Coronary artery (tissue), 2 donors: ENCODE measurements around the gene MAGI1.

ENCODE experiments used
- DNase-seq: peaks from one replicate; pipeline ENCODE4 v3.0.0-alpha.2; 2017; ENCODE audit warnings: low spot score
- H3K27ac ChIP-seq, 2 donors: fragments of 200-600 bp; sonication (generic); one replicate each; pipeline ENCODE4 v1.5.1; 2016 to 2019
- H3K4me3 ChIP-seq: fragments of 200-600 bp; sonication (generic); 2 replicates; pipeline ENCODE4 v1.5.1; 2016; ENCODE audit warnings: mild to moderate bottlenecking, moderate library complexity
- CTCF ChIP-seq: fragments of 200-600 bp; sonication (generic); IDR thresholded peaks from one replicate; pipeline ENCODE4 v1.5.1; 2019; ENCODE audit warnings: antibody characterized with exemption

MAGI1 gene

GRCh38 chr3:65914032-65914739 is 124.5 kb downstream of the MAGI1 start:
- H3K27ac ChIP-seq: no peak overlapping the region
- TF ChIP-seq CTCF: no peak
- no peak for DNase-seq
- H3K4me3 ChIP-seq: no peak overlapping the region

DNA sequence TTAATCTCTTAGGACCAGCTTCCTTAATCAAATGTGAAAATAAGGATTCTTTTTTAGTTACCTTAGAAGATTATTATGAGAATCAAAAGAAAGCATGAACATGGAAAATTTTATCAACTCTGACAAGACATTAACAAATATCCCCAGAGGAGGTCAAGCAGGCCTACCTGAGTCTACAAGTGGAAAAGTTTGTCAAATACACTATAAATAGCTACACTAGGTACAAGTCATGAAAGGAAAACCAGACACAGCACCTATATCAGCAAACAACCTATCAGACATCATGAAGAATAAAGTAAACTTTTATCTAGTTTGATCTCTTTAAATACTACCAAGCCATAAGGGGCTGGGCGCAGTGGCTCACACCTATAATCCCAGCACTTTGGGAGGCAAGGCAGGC is 126.1 kb downstream of the MAGI1 start:
- DNase-seq: no peak
- no peak overlapping the region for H3K4me3 ChIP-seq
- no peak for TF ChIP-seq CTCF
- H3K27ac ChIP-seq: no peak overlapping the region

GRCh38 chr3:65908588-65908987 is 130.1 kb downstream of the MAGI1 start:
- DNase-seq: no peak
- no peak overlapping the region for H3K4me3 ChIP-seq
- TF ChIP-seq CTCF: no peak
- no peak overlapping the region for H3K27ac ChIP-seq

- no peak overlapping the region for H3K4me3 ChIP-seq
- TF ChIP-seq CTCF: no peak
- no peak overlapping the region for H3K27ac ChIP-seq
- no peak for DNase-seq
Observed at GRCh38 chr3:65907232-65908130, 131.2 kb downstream of the MAGI1 start.

GRCh38 chr3:65905771-65906170 is 132.9 kb downstream of the MAGI1 start:
- no peak overlapping the region for H3K4me3 ChIP-seq
- no peak for DNase-seq
- TF ChIP-seq CTCF: no peak
- no peak overlapping the region for H3K27ac ChIP-seq

DNA sequence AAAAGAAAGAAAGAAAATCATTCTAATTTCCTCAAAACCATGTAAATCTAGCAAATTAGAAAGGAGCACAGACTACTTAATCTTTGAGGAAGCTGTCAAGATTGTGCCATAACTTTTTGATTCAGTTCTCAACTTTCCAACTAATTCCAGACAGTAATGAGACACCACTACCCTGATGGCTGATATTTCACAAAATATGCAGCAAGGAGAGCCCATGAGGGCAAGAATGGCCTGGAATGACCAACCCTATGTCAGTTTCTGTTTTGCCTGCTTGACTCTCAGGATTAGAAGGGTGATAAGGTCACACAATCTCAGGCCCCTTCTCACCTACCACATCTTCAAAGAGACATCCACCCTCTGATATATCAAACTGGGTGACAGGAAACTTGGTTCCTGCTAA is 134.7 kb downstream of the MAGI1 start:
- DNase-seq: no peak
- Histone ChIP-seq H3K4me3 (no peak overlapping the region), H3K27ac (no peak overlapping the region)
- no peak for TF ChIP-seq CTCF
